B cell (primary cell): Measurements from ENCODE around the gene MYLK2.

Experiments used
- CTCF ChIP-seq: fragments of 200-600 bp; IDR thresholded peaks from one replicate; pipeline ENCODE4 v1.8.0; 2022; ENCODE audit warnings: antibody characterized with exemption, mild to moderate bottlenecking
- EZH2 ChIP-seq: IDR thresholded peaks from 2 replicates; pipeline ENCODE4 v1.6.1; 2012; ENCODE audit warnings: borderline replicate concordance, low read depth, mild to moderate bottlenecking, moderate library complexity, low read length; ENCODE audit not compliant: insufficient read depth, poor library complexity, severe bottlenecking

- TF ChIP-seq CTCF: no peak
- TF ChIP-seq EZH2: no peak
Observed at GRCh38 chr20:31813611-31814010, 5.5 kb upstream of the MYLK2 start.
